GM19099 (cell line): Measurements from ENCODE around the gene FRY.

Experiments
- POLR2A ChIP-seq: IDR thresholded peaks from 3 replicates; pipeline ENCODE4 v1.6.1; 2011; ENCODE audit warnings: low read depth; ENCODE audit not compliant: insufficient read length; ENCODE audit errors: extremely low read depth

FRY gene

DNA sequence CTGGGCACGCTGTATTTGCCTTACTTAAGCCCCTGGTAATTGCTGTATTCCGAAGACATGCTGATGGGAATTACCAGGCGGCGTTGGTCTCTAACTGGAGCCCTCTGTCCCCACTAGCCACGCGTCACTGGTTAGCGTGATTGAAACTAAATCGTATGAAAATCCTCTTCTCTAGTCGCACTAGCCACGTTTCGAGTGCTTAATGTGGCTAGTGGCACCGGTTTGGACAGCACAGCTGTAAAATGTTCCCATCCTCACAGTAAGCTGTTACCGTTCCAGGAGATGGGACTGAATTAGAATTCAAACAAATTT is 284.4 kb downstream of the FRY start:
- no peak for TF ChIP-seq POLR2A

DNA sequence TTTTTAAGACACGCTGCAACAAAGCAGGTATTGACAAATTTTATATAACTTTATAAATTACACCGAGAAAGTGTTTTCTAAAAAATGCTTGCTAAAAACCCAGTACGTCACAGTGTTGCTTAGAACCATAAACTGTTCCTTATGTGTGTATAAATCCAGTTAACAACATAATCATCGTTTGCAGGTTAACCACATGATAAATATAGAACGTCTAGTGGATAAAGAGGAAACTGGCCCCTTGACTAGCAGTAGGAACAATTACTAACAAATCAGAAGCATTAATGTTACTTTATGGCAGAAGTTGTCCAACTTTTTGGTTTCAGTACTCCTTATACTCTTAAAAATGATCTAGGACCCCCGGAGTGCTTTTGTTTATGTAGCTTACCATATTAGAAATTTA is 284.9 kb downstream of the FRY start:
- TF ChIP-seq POLR2A, result no peak

DNA sequence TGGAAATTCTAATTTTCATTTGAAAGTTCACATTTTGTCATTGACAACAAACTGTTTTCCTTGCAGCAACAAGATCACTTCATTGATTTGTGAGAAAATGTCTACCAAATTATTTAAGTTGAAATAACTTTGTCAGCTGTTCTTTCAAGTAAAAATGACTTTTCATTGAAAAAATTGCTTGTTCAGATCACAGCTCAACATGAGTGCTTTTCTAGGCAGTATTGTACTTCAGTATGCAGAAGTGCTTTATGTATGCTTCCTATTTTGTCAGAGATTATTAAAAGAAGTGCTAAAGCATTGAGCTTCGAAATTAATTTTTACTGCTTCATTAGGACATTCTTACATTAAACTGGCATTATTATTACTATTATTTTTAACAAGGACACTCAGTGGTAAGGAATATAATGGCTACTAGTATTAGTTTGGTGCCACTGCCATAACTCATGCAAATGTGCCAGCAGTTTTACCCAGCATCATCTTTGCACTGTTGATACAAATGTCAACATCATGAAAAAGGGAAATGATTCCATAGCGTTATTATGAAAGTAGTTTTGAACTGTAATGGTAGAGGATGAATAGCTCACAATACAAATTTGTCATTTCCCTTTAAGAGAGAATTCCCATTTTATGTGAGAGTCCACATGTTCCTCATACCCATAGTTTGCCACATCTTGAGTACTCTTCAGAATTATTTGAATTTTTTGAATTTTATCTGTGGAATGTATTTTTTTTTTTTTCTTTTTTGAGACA is 286.3 kb downstream of the FRY start:
- TF ChIP-seq POLR2A, result no peak

DNA sequence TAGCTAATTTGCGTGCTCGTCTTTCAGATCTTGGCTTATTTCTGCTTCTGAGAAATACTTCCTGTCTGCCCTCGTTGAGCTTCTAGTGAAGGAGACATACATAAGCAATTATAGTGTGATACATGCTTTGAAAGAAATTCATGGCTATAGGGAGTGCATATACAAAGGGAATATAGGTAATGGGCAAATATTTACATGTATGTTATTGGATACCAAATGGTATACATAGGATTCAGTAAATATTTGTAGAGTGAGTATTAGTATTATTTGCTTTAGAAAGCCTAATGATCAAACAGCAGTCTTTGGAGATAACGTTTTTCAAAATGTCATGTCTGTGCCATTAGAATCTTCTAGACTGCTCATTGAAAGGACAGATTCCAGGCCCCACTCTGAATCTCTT is 289.0 kb downstream of the FRY start:
- no peak for TF ChIP-seq POLR2A

DNA sequence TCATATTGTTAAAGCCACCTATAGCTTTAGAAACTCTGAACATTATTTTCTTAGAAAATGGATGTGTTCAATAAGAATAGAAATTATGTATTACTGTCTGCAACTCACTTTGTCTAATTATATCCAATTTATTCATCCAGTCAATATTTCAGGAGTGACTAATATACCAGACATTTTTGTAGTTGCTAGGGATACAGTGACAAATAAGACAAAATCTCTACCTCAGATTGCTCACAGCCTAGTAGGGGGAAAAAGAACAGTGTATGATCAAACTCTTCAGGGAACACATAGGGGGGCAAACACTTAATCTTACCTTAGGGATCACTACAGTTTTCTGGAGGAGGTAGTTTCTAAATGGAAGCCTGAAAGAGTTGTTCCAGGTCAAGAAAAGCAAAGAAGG is 292.3 kb downstream of the FRY start:
- TF ChIP-seq POLR2A, result no peak

DNA sequence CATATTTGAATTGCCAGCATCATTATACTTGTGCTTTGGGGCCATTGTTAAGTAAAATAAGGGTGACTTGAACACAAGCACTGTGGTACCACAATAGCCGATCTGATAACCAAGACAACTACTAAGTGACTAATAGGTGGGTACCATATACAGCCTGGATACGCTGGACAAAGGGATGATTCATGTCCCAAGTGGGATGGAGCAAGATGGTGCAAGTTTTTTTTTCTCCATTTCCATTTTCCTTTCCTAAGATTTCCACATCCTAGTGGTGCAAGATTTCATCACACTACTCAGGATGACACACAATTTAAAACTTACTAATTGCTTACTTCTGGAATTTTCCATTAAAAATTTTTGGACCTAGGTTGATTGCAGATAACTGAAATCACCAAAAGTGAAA is 298.9 kb downstream of the FRY start:
- no peak for TF ChIP-seq POLR2A

DNA sequence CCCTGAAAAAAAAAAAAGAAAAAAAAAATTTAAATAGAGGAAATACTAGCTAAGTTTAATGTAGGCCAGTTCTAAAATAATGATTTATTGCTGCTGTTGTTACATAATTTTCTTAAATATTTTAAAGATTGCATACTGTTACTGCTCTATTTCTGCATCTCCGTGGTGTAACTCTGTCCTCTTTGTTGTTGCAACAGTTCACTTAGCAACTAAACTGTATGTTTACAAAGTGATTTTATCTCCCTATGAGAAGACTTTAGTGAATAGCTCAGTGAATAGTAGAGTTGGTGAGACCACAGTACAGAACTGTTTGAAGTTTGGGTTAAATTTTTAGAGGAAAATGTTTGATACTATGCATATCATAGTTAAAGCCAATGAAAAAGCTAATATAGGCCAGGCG is 303.1 kb downstream of the FRY start:
- TF ChIP-seq POLR2A, result no peak

DNA sequence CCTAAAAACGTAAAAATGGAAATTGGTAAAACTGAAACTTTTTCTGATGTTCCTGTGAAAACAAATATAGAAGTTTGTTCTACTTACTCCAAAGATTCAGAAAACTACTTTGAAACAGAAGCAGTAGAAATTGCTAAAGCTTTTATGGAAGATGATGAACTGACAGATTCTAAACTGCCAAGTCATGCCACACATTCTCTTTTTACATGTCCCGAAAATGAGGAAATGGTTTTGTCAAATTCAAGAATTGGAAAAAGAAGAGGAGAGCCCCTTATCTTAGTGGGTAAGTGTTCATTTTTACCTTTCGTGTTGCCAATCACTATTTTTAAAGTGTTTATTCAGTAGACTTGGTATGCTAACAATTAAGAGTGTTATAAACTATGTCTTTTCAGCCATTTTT is 309.3 kb downstream of the FRY start:
- TF ChIP-seq POLR2A, result no peak

DNA sequence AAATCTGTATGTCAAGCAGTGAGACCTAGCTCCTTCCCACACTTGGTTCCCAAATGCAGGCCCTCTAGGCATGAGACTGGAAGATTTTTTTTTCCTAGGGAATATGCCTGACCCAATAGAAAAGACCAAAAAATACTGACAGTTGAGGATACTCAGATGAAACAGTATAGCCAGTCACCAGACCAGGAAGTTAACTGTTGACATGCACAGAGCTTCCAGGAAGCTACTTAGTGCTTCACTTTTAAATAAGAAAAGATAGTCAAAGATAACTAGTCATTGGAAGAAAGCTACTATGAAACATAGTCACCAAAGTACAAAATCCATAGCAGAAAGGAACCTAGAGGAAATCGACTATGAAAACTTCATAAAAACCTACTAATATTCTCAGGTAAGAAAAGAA is 316.1 kb downstream of the FRY start:
- TF ChIP-seq POLR2A, result no peak
